ENCODE results near the gene TIPRL. TPM values are rescaled to one million over a fixed set of nuclear protein-coding genes. Genes with fewer than 3 reads are reported as not detected.

TIPRL gene
- total and polyA plus RNA-seq, 9 of the 15 experiments (the other 6 are each of a cell fraction or from before 2014, with no cell fraction given), result 41.4 to 90.2 (median 69.9) TPM

DNA sequence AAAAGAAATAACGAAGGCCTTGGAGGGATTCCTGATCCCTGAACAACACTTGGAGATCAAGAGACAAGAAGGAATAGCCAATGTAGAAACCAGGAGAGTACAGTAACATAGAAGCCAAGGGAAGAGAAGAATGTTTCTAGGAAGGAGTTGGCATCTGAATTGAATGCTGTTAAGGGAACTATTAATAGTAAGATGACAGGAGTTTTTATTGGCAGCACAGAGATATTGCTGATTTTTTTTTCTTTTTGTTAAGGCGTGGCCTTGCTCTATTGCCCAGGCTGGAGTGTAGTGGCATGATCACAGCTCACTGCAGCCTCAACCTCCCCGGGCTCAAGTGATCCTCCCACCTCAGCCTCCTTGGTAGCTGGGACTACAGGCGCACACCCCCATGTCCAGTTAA is 37.4 kb downstream of the TIPRL start (continued):
- TF ChIP-seq REST (IDR thresholded peaks at IDR 0.05; ENCODE audit: borderline replicate concordance) (no peak), REST (CRISPR knock-in tag; IDR thresholded peaks at IDR 0.05; ENCODE audit: low read depth) (no peak), ZNF140 (CRISPR knock-in tag; IDR thresholded peaks at IDR 0.05) (no peak), RFX1 (IDR thresholded peaks at IDR 0.05) (no peak), TBL1XR1 (IDR thresholded peaks at IDR 0.05; ENCODE audit: low read length in 2 of 2) (no peak), JUND (IDR thresholded peaks at IDR 0.05; ENCODE audit: borderline replicate concordance, low read depth, low read length) (no peak), JUND (tag; IDR thresholded peaks at IDR 0.05; ENCODE audit: borderline replicate concordance, low read depth, low read length) (no peak), RHOXF2B (CRISPR knock-in tag; conservative IDR thresholded peaks at IDR 0.05) (no peak), POLR2B (IDR thresholded peaks at IDR 0.05; ENCODE audit: low read depth, partially characterized antibody) (no peak), HDAC6 (IDR thresholded peaks at IDR 0.05; ENCODE audit: low read depth, low read length) (no peak), KDM4B (IDR thresholded peaks at IDR 0.05; ENCODE audit: borderline replicate concordance in 2 of 2, low read depth in 1 of 2) (no peak), HIVEP1 (CRISPR knock-in tag; IDR thresholded peaks at IDR 0.05) (no peak), ZFP1 (CRISPR knock-in tag; IDR thresholded peaks at IDR 0.05) (no peak)
